Natural killer cell (primary cell): ENCODE measurements around the gene CYB561. TPM values are rescaled to one million over a fixed set of nuclear protein-coding genes. Genes with fewer than 3 reads are reported as not detected.

Experiments
- ATAC-seq, 3 donors: fragments of 150-1000 bp in 2 of 3; fragments of 200-7000 bp in 1 of 3; cut with Tn5 transposase; 1 replicate in 1 of 3; 2 replicates in 2 of 3; pipeline ENCODE4 v1.10.0; 2021; ENCODE audit warnings: mild to moderate bottlenecking in 2 of 3, moderate library complexity in 2 of 3
- DNase-seq, 2 donors: peaks; one replicate each; pipeline versions ENCODE4 v3.0.0 to v3.0.0-alpha.2; 2013 to 2021; ENCODE audit warnings: mixed read lengths in 1 of 2
- H3K27ac ChIP-seq: one replicate; pipeline ENCODE4 v1.5.1; 2013; ENCODE audit warnings: mild to moderate bottlenecking, low read length
- H3K27me3 ChIP-seq: one replicate; pipeline ENCODE4 v1.6.1; 2013; ENCODE audit warnings: low read length; ENCODE audit not compliant: control insufficient read depth, insufficient read depth
- H3K36me3 ChIP-seq: one replicate; pipeline ENCODE4 v1.6.1; 2013; ENCODE audit warnings: low read length; ENCODE audit not compliant: control insufficient read depth, insufficient read depth
- H3K4me1 ChIP-seq: one replicate; pipeline ENCODE4 v1.6.1; 2013; ENCODE audit warnings: low read length; ENCODE audit not compliant: control insufficient read depth, insufficient read depth
- H3K4me3 ChIP-seq: one replicate; pipeline ENCODE4 v1.5.1; 2013; ENCODE audit warnings: low read length
- H3K9me3 ChIP-seq: one replicate; pipeline ENCODE4 v1.6.1; 2013; ENCODE audit warnings: low read length; ENCODE audit not compliant: control insufficient read depth, insufficient read depth
- H3K27ac Mint-ChIP-seq, 2 donors: one replicate each; pipeline ENCODE4 v1.8.0; 2022; ENCODE audit warnings: mild to moderate bottlenecking in 2 of 2, mixed read lengths in 2 of 2, moderate library complexity in 1 of 2
- H3K27me3 Mint-ChIP-seq, 2 donors: one replicate each; pipeline ENCODE4 v1.8.0; 2022; ENCODE audit warnings: low read depth in 2 of 2, mixed read lengths in 2 of 2
- H3K36me3 Mint-ChIP-seq: one replicate; pipeline ENCODE4 v1.8.0; 2022; ENCODE audit warnings: mixed read lengths
- H3K4me1 Mint-ChIP-seq, 2 donors: one replicate each; pipeline ENCODE4 v1.8.0; 2022; ENCODE audit warnings: mixed read lengths in 2 of 2
- H3K4me3 Mint-ChIP-seq: one replicate; pipeline ENCODE4 v1.8.0; 2022; ENCODE audit warnings: mild to moderate bottlenecking, moderate library complexity, mixed read lengths
- H3K9me3 Mint-ChIP-seq, 2 donors: one replicate each; pipeline ENCODE4 v1.8.0; 2022; ENCODE audit warnings: mixed read lengths in 2 of 2
- WGBS: methylation state at CpG from one replicate; pipeline ENCODE4 v1.1.7; 2013; ENCODE audit warnings: missing lambda C conversion rate; ENCODE audit not compliant: insufficient coverage; 5-methylcytosine and 5-hydroxymethylcytosine counted together
- intact Hi-C: fragments of 100-400 bp; cut with micrococcal nuclease; formaldehyde crosslinking; loops from one replicate; pipeline ENCODE4 v1.14.2; 2022
- total RNA-seq, 4 donors: library from RNA; stranded (reverse); fragments of 120-200 nt in 1 of 4; gene quantifications; one replicate each; pipeline versions ENCODE4 v1.2.3 to v1.2.4, GENCODE V29; 2013 to 2022
- TF ChIP-seq, protein P1 (sequence below): fragments of 200-600 bp; IDR thresholded peaks from one replicate; pipeline ENCODE4 v1.8.0; 2022; ENCODE audit warnings: antibody characterized with exemption

The CYB561 gene
- total RNA-seq, 3 donors from 2014 or later (not counting 1 experiment from before 2014, with no cell fraction given) = 16.3 to 19.3 (median 19.2) TPM

DNA sequence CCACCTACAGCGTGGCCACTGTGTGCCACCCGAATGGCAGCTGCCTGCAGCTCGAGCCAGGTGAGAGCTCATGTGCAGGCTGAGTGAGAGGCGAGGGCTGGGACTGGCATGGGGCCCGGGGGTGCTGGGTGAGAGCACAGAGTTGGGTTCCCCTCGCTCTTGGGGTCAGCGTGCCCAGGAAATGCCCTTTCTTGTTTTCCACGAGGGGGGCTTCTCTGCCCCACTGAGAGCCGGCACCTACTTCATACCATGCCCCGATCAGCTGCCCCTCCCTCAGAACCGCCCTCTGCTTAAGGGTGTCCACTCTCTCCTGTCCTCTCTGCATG, 40.9 kb upstream of the CYB561 start:
- ATAC-seq = no peak
- DNase-seq = no peak
- H3K4me1 Mint-ChIP-seq = no peaks in the 10 kb centered on the region
- no peaks in the 10 kb centered on the region for H3K4me1 ChIP-seq
- 94% methylated on average over 11 of the region's 11 CpGs for WGBS
- H3K9me3 ChIP-seq = no peaks in the 10 kb centered on the region
- no peak overlapping the region for H3K27ac Mint-ChIP-seq
- H3K9me3 Mint-ChIP-seq = no peaks in the 10 kb centered on the region
- no peak overlapping the region for H3K27ac ChIP-seq
- TF ChIP-seq, protein P1, sequence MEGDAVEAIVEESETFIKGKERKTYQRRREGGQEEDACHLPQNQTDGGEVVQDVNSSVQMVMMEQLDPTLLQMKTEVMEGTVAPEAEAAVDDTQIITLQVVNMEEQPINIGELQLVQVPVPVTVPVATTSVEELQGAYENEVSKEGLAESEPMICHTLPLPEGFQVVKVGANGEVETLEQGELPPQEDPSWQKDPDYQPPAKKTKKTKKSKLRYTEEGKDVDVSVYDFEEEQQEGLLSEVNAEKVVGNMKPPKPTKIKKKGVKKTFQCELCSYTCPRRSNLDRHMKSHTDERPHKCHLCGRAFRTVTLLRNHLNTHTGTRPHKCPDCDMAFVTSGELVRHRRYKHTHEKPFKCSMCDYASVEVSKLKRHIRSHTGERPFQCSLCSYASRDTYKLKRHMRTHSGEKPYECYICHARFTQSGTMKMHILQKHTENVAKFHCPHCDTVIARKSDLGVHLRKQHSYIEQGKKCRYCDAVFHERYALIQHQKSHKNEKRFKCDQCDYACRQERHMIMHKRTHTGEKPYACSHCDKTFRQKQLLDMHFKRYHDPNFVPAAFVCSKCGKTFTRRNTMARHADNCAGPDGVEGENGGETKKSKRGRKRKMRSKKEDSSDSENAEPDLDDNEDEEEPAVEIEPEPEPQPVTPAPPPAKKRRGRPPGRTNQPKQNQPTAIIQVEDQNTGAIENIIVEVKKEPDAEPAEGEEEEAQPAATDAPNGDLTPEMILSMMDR = no peak
- intact Hi-C loops = no loop called here
- H3K27me3 ChIP-seq = no peaks in the 10 kb centered on the region
- no peaks in the 10 kb centered on the region for H3K36me3 ChIP-seq
- no peak overlapping the region for H3K4me3 Mint-ChIP-seq
- H3K36me3 Mint-ChIP-seq = no peaks in the 10 kb centered on the region
- H3K27me3 Mint-ChIP-seq = no peaks in the 10 kb centered on the region
- H3K4me3 ChIP-seq = no peak overlapping the region

DNA sequence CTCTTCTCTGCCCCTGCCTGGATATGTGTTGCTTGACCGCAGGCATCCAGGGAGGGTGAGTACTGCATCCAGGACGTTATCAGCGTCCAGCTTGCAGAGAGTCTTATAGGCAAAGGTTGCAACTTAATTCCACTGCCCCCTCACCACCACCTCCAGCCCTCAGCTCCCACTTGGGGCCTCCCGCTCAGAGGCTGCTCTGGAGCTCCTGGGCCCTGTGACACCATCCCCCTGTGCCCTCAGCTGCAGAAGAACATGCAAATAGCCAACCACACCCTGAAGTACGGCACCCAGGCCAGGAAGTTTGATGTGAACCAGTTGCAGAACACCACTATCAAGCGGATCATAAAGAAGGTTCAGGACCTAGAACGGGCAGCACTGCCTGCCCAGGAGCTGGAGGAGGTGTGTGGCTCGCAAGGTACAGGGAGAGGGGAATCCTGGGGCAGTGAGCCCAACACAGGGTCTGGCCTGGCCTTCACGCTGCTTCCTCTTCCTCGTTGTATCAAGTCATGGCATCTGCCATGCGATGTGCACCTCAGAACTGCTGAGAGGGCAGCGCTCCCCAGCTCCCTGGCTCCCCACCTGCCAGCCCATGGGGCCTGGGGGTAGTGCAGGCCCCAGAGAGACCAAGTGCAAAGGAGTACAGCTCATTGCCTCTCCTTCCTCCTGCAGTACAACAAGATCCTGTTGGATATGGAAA, 40.4 kb upstream of the CYB561 start:
- Mint-ChIP-seq H3K27ac (no peak overlapping the region), H3K4me3 (no peak overlapping the region), H3K9me3 (no peaks in the 10 kb centered on the region), H3K27me3 (no peaks in the 10 kb centered on the region), H3K4me1 (no peaks in the 10 kb centered on the region), H3K36me3 (no peaks in the 10 kb centered on the region)
- TF ChIP-seq, protein P1 = no peak
- H3K9me3 ChIP-seq = no peaks in the 10 kb centered on the region
- ATAC-seq (no peak), DNase-seq (no peak)
- 84% methylated on average over 12 of the region's 12 CpGs for WGBS
- H3K4me1 ChIP-seq = no peaks in the 10 kb centered on the region
- no peak overlapping the region for H3K27ac ChIP-seq
- no peak overlapping the region for H3K4me3 ChIP-seq
- no peaks in the 10 kb centered on the region for H3K36me3 ChIP-seq
- no peaks in the 10 kb centered on the region for H3K27me3 ChIP-seq
- intact Hi-C loops = no loop called here

DNA sequence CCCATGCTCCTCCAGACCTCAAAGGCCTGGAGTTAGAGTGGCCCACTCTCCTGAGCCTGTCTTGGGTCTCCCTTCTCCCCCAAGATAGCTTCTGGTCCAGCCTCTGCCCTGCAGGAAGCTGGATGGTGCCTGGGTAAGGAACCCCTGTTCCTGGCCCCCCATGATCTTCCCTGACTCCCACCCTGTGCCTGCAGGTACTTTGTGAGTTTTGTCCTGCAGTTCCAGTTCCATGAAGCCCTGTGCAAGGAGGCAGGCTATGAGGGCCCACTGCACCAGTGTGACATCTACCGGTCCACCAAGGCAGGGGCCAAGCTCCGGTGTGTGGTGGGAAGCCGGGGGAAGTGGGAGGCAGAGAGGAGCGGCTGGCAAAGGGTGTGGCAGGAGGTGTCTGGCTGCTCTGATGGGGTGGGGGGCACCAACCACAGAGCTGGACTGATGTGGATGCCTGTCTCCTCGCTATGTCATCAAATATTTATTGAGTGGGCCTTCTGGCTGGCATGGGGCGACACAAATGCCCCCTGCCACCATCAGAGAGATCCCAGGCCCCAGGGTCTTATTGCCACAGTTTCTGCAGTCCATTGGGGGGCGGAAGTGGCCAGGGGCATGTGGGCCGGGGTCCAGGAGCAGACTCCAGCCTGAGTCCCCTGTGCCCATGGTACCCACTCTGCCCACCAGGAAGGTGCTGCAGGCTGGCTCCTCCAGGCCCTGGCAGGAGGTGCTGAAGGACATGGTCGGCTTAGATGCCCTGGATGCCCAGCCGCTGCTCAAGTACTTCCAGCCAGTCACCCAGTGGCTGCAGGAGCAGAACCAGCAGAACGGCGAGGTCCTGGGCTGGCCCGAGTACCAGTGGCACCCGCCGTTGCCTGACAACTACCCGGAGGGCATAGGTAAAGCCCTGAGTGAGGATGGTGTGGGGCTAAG, 37.8 kb upstream of the CYB561 start:
- no peak overlapping the region for H3K4me3 Mint-ChIP-seq
- Histone ChIP-seq H3K4me1 (peaks cover 4% of the 10 kb centered on the region), H3K27me3 (peaks cover under 1% of the 10 kb centered on the region), H3K9me3 (no peaks in the 10 kb centered on the region), H3K4me3 (no peak overlapping the region), H3K36me3 (no peaks in the 10 kb centered on the region), H3K27ac (no peak overlapping the region)
- no peaks in the 10 kb centered on the region for H3K36me3 Mint-ChIP-seq
- 90% methylated on average over 16 of the region's 16 CpGs for WGBS
- H3K4me1 Mint-ChIP-seq = peaks cover 0 to 3% of the 10 kb centered on the region in 2 donors
- TF ChIP-seq, protein P1 = no peak
- intact Hi-C loops = no loop called here
- no peaks in the 10 kb centered on the region for H3K9me3 Mint-ChIP-seq
- DNase-seq = no peak
- no peak for ATAC-seq
- peaks cover 5 to 6% of the 10 kb centered on the region in 2 donors for H3K27me3 Mint-ChIP-seq
- no peak overlapping the region for H3K27ac Mint-ChIP-seq
